Keratinocyte (primary cell): Measurements from ENCODE around the gene MOV10L1. TPM values are rescaled to one million over a fixed set of nuclear protein-coding genes. Genes with fewer than 3 reads are reported as not detected.

Experiments used
- DNase-seq: peaks from one replicate; pipeline ENCODE4 v3.0.0-alpha.2; 2011; ENCODE audit warnings: low read depth, missing footprints, low spot score
- FAIRE-seq: peaks from 2 replicates; lab custom pipeline; 2011; peaks lifted over from hg19 to GRCh38; lab: Jason Lieb, UNC
- H2AFZ ChIP-seq: 2 replicates; pipeline ENCODE4 v1.6.0; 2012; ENCODE audit warnings: low read length, control low read depth, inconsistent platforms; ENCODE audit not compliant: control insufficient read depth
- H3K27ac ChIP-seq: 2 replicates; pipeline ENCODE4 v1.5.1; 2011; ENCODE audit warnings: low read length; ENCODE audit not compliant: control insufficient read depth, insufficient read depth
- H3K27me3 ChIP-seq: 3 replicates; pipeline ENCODE4 v1.6.0; 2011; ENCODE audit warnings: low read length; ENCODE audit not compliant: control insufficient read depth, insufficient read depth; ENCODE audit errors: extremely low read depth
- H3K36me3 ChIP-seq, 2 experiments: 2 replicates in 1 of 2; 3 replicates in 1 of 2; pipeline ENCODE4 v1.5.1; 2011; ENCODE audit warnings: low read length in 2 of 2, mild to moderate bottlenecking in 1 of 2; ENCODE audit not compliant: control insufficient read depth in 2 of 2, insufficient read depth in 2 of 2; ENCODE audit errors: extremely low read depth in 1 of 2
- H3K4me1 ChIP-seq: 3 replicates; pipeline ENCODE4 v1.5.1; 2011; ENCODE audit warnings: low read length; ENCODE audit not compliant: control insufficient read depth, insufficient read depth; ENCODE audit errors: extremely low read depth
- H3K4me2 ChIP-seq: 3 replicates; pipeline ENCODE4 v1.6.0; 2011; ENCODE audit warnings: low read depth, low read length; ENCODE audit not compliant: control insufficient read depth, insufficient read depth; ENCODE audit errors: extremely low read depth
- H3K4me3 ChIP-seq, 3 experiments: fragments of 200-600 bp in 1 of 3; sonication (generic) in 1 of 3; 2 replicates in 2 of 3; 3 replicates in 1 of 3; pipeline ENCODE4 v1.5.1; 2011 to 2016; ENCODE audit warnings: low read length in 3 of 3, mild to moderate bottlenecking in 3 of 3, control low read depth in 2 of 3, inconsistent platforms in 1 of 3, low read depth in 1 of 3, mixed read lengths in 1 of 3, mixed run types in 1 of 3, moderate library complexity in 1 of 3; ENCODE audit not compliant: control insufficient read depth in 2 of 3, insufficient read depth in 2 of 3; ENCODE audit errors: extremely low read depth in 1 of 3
- H3K79me2 ChIP-seq: 2 replicates; pipeline ENCODE4 v1.6.0; 2012; ENCODE audit warnings: low read length; ENCODE audit not compliant: control insufficient read depth, insufficient read depth
- H3K9ac ChIP-seq: 3 replicates; pipeline ENCODE4 v1.6.0; 2011; ENCODE audit warnings: low read length; ENCODE audit not compliant: control insufficient read depth, insufficient read depth; ENCODE audit errors: extremely low read depth
- H3K9me1 ChIP-seq: 3 replicates; pipeline ENCODE4 v1.6.0; 2011; ENCODE audit warnings: low read length; ENCODE audit not compliant: control insufficient read depth, insufficient read depth; ENCODE audit errors: extremely low read depth
- H3K9me3 ChIP-seq: 2 replicates; pipeline ENCODE4 v1.5.1; 2012; ENCODE audit warnings: low read depth, low read length; ENCODE audit not compliant: control insufficient read depth
- H4K20me1 ChIP-seq: 3 replicates; pipeline ENCODE4 v1.6.0; 2011; ENCODE audit warnings: low read length; ENCODE audit not compliant: control insufficient read depth, insufficient read depth; ENCODE audit errors: extremely low read depth
- CTCF ChIP-seq, 3 experiments: IDR thresholded peaks in 1 of 3; conservative IDR thresholded peaks in 1 of 3; optimal IDR thresholded peaks in 1 of 3; 2 replicates in 2 of 3; 3 replicates in 1 of 3; pipeline versions ENCODE3 to v1.5.1; 2011; ENCODE audit warnings: low read length in 3 of 3, mild to moderate bottlenecking in 3 of 3, moderate library complexity in 2 of 3, control low read depth in 1 of 3, inconsistent platforms in 1 of 3; ENCODE audit not compliant: insufficient read depth in 2 of 3; ENCODE audit errors: extremely low read depth in 1 of 3
- EZH2 ChIP-seq: IDR thresholded peaks from one replicate; pipeline ENCODE4 v1.6.1; 2012; ENCODE audit warnings: inconsistent platforms, mild to moderate bottlenecking, low read length, moderate library complexity
- dilution Hi-C: fragments of 300-500 bp; cut with MboI; formaldehyde crosslinking; loops from one replicate; pipeline ENCODE4 v1.7.0; 2020; ENCODE audit warnings: low sequenced_read_pairs; ENCODE audit not compliant: extremely low pct_ligation_motif_present
- polyA plus RNA-seq, 5 experiments: library from polyadenylated mRNA; depleted of rRNA in 3 of 5; stranded (reverse) in 3 of 5; stranded (forward) in 1 of 5; unstranded in 1 of 5; fragments of >200 nt; gene quantifications; 1 replicate in 1 of 5; 2 replicates in 3 of 5; 3 replicates in 1 of 5; pipeline versions ENCODE4 v1.2.1 to v1.2.3, GENCODE V29; 2011 to 2012; ENCODE audit warnings: missing spikeins in 2 of 5, low read depth in 1 of 5, low replicate concordance in 1 of 5

The MOV10L1 gene
- polyA plus RNA-seq, 1 donor (not counting 4 experiments of a cell fraction or from before 2014, with no cell fraction given): not detected

- Histone ChIP-seq H3K9me1 (no peaks in the 10 kb centered on the region), H3K27ac (no peak overlapping the region), H3K27me3 (no peaks in the 10 kb centered on the region), H3K9me3 (no peaks in the 10 kb centered on the region), H3K4me2 (no peak overlapping the region), H3K4me1 (no peaks in the 10 kb centered on the region), H3K79me2 (no peaks in the 10 kb centered on the region), H3K9ac (no peak overlapping the region), H2AFZ (no peak overlapping the region), H4K20me1 (no peaks in the 10 kb centered on the region), H3K4me3 (no peak overlapping the region), H3K36me3 (no peaks in the 10 kb centered on the region)
- dilution Hi-C loops: no loop called here
- no peak for FAIRE-seq
- no peak for DNase-seq
- TF ChIP-seq EZH2 (no peak), CTCF (optimal IDR thresholded peaks at IDR 0.05 in 1 of 3, IDR thresholded peaks at IDR 0.05 in 1 of 3, conservative IDR thresholded peaks at IDR 0.05 in 1 of 3; ENCODE audit: extremely low read depth in 1 of 3, insufficient read depth in 2 of 3, low read length in 3 of 3) (no peak)
Observed at GRCh38 chr22:50179937-50180726, 90.3 kb downstream of the MOV10L1 start.

- TF ChIP-seq EZH2 (no peak), CTCF (optimal IDR thresholded peaks at IDR 0.05 in 1 of 3, IDR thresholded peaks at IDR 0.05 in 1 of 3, conservative IDR thresholded peaks at IDR 0.05 in 1 of 3; ENCODE audit: extremely low read depth in 1 of 3, insufficient read depth in 2 of 3, low read length in 3 of 3) (no peak)
- no peak for FAIRE-seq
- H3K27me3 ChIP-seq: no peaks in the 10 kb centered on the region
- no peak overlapping the region for H3K27ac ChIP-seq
- H3K9me3 ChIP-seq: no peaks in the 10 kb centered on the region
- dilution Hi-C loops: no loop called here
- H3K4me1 ChIP-seq: no peaks in the 10 kb centered on the region
- H3K4me2 ChIP-seq: no peak overlapping the region
- H3K9me1 ChIP-seq: no peaks in the 10 kb centered on the region
- no peak overlapping the region for H3K4me3 ChIP-seq
- no peaks in the 10 kb centered on the region for H3K36me3 ChIP-seq
- H3K9ac ChIP-seq: no peak overlapping the region
- no peaks in the 10 kb centered on the region for H3K79me2 ChIP-seq
- H2AFZ ChIP-seq: no peak overlapping the region
- DNase-seq: no peak
- no peaks in the 10 kb centered on the region for H4K20me1 ChIP-seq
Observed at GRCh38 chr22:50180727-50181521, 91.1 kb downstream of the MOV10L1 start.
